HepG2 (cell line): ENCODE results near the gene PIH1D2. TPM values are rescaled to one million over a fixed set of nuclear protein-coding genes. Genes with fewer than 3 reads are reported as not detected.

Experiments used
- BRF2 ChIP-seq: sonication (generic); formaldehyde crosslinking; IDR thresholded peaks from 2 replicates; pipeline ENCODE4 v1.8.1; 2022; ENCODE audit warnings: mild to moderate bottlenecking, missing genetic modification reagents
- FOXO4 ChIP-seq: sonication (generic); formaldehyde crosslinking; conservative IDR thresholded peaks from 2 replicates; pipeline ENCODE4 v1.8.1; 2023; ENCODE audit warnings: missing genetic modification reagents
- GMEB2 ChIP-seq: IDR thresholded peaks from 2 replicates; pipeline ENCODE4 v1.6.1; 2016; ENCODE audit warnings: missing biosample characterization, missing genetic modification reagents, low read depth
- PAF1 ChIP-seq: IDR thresholded peaks from 2 replicates; pipeline ENCODE4 v1.6.1; 2016; ENCODE audit warnings: missing genetic modification reagents, missing compliant biosample characterization
- PRDM15 ChIP-seq: sonication (generic); formaldehyde crosslinking; IDR thresholded peaks from 2 replicates; pipeline ENCODE4 v1.4.0; 2020; ENCODE audit warnings: missing genetic modification reagents
- RARG ChIP-seq: sonication (generic); formaldehyde crosslinking; IDR thresholded peaks from 2 replicates; pipeline ENCODE4 v1.4.0; 2020; ENCODE audit warnings: low read depth, mild to moderate bottlenecking, missing genetic modification reagents
- SOX6 ChIP-seq, 2 experiments: fragments of 450-650 bp in 1 of 2; sonication (generic) in 1 of 2; formaldehyde crosslinking in 1 of 2; IDR thresholded peaks; 2 replicates each; pipeline versions ENCODE4 v1.4.0 to v1.6.1; 2017 to 2020; ENCODE audit warnings: antibody characterized with exemption in 1 of 2, mild to moderate bottlenecking in 1 of 2, missing genetic modification reagents in 1 of 2
- TAF15 ChIP-seq: fragments of 200-400 bp; formaldehyde crosslinking; IDR thresholded peaks from one replicate; pipeline ENCODE4 v1.6.1; 2018; ENCODE audit warnings: mild to moderate bottlenecking, low read depth, low read length; ENCODE audit not compliant: poor library complexity, severe bottlenecking
- ZMYM2 ChIP-seq: sonication (generic); formaldehyde crosslinking; IDR thresholded peaks from 2 replicates; pipeline ENCODE4 v1.8.0; 2022; ENCODE audit warnings: mild to moderate bottlenecking, missing genetic modification reagents
- ZNF784 ChIP-seq: sonication (generic); formaldehyde crosslinking; IDR thresholded peaks from 2 replicates; pipeline ENCODE4 v1.5.1; 2020; ENCODE audit warnings: missing genetic modification reagents, mild to moderate bottlenecking, borderline replicate concordance
- ZSCAN5A ChIP-seq: sonication (generic); formaldehyde crosslinking; IDR thresholded peaks from 2 replicates; pipeline ENCODE4 v1.8.0; 2022; ENCODE audit warnings: mild to moderate bottlenecking, missing genetic modification reagents, borderline replicate concordance
- ZSCAN9 ChIP-seq: IDR thresholded peaks from 2 replicates; pipeline ENCODE4 v1.6.1; 2016; ENCODE audit warnings: borderline replicate concordance
- polyA plus RNA-seq, 8 experiments: library from polyadenylated mRNA; depleted of rRNA in 3 of 8; stranded (reverse) in 7 of 8; unstranded in 1 of 8; fragments of >200 nt; fragmentation: Illumina TruSeq in 4 of 8; extraction: Trizol in 4 of 8; gene quantifications; 2 replicates each; pipeline versions ENCODE4 v1.2.1 to v1.2.3, GENCODE V29; 2011 to 2016; ENCODE audit warnings: low read depth in 4 of 8, missing spikeins in 1 of 8, mixed read lengths in 1 of 8; ENCODE audit not compliant: insufficient read depth in 1 of 8
- total RNA-seq, 5 experiments: library from RNA; depleted of rRNA; stranded (reverse); fragments of >200 nt; fragmentation: Illumina TruSeq; extraction: Trizol; gene quantifications; 2 replicates each; pipeline ENCODE4 v1.2.3, GENCODE V29; 2016; ENCODE audit warnings: low read depth in 1 of 5

Gene PIH1D2
- total and polyA plus RNA-seq, 2 of the 13 experiments (the other 11 are each of a cell fraction or from before 2014, with no cell fraction given), result 0.49 to 2.7 TPM

DNA sequence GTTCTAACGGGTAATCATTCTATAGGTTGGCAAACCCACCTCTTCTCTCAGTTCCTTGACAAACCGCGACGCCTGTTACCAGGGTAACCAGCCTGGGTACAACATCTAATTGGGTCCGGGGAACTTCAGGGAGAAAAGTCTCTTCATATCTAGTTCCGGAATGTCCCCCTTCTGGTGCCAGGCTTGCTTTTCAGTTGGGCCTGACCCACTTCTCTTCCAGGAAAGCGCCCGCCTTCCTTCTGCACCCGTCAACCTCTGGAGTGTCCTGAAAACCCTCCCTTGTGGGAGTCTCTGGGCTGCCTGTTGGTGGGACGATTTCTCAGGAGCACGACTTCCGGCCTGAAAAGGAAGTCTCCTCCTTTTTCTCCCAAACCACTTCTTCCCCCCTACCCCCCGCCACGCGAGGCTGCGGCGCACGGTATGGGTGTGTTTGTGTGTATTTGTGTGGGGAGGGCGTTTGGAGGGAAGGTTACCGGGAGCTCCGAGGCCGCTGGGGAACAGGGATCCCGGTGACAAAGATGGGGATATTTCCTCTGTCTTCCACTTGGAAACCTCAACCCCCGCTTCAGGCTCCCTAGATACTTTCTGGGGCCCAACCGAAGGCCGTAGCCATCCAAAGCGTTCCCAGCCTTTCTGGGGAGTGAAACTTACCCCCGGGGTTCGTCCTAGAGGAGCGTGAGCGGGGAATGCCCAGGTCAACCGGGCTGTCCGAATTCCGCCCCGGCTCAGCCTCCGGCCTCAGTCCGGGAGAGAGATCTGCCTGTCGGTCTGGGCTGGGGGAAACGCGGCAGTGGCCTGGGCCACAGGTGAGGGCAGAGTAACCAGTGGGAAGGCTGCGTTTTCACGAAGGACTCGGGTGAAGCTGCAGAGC, at the start of gene PIH1D2, which contains the start of gene NKAPD1 (continued):
- TF ChIP-seq ZMYM2 (CRISPR knock-in tag) (no peak), PRDM15 (CRISPR knock-in tag) (peak; percentile 95), ZSCAN5A (no peak), GMEB2 (CRISPR knock-in tag) (no peak; the same call in 1 of the 2 replicates), ZSCAN9 (no peak; the same call in 1 of the 2 replicates), FOXO4 (no peak), TAF15 (no peak), SOX6 (IDR thresholded peaks at IDR 0.05) (no peak), SOX6 (CRISPR knock-in tag; IDR thresholded peaks at IDR 0.05) (peak; percentile 42; the same call in 1 of the 2 replicates), PAF1 (CRISPR knock-in tag) (no peak), BRF2 (CRISPR knock-in tag) (no peak), RARG (CRISPR knock-in tag) (no peak), ZNF784 (no peak)
